DMS153 (cell line): ENCODE results near the gene ARFGEF3.
A peak's percentile ranks its signal among the peaks of the same experiment; 100 is the strongest.
"Not testable (repeated sequence)": the region's sequence is repeated elsewhere in the genome, so short reads cannot be mapped to it uniquely, and the experiment has no call there.

Experiments
- DNase-seq: peaks from one replicate; lab custom pipeline; 2025; lab: John Stamatoyannopoulos, UW

Gene ARFGEF3

DNA sequence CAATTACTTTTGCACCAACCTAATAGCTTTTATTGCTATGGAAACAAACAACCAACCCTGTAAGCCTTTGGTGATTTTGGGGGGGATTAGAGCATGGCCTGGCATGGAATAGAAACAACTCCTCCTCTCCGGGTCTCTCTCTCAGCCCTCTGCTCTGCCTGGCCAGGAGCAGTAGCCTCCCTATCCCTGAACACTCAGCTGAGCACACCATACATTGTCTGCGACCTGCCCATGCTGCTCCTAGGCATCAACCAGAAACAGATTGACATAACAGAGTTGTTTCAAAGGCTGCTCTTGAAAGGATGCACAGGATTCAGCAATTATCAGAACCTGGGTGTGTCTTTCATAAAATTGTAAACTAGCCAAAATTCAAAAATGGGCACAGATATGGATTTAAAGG is 186.1 kb downstream of the ARFGEF3 start:
- no peak for DNase-seq

DNA sequence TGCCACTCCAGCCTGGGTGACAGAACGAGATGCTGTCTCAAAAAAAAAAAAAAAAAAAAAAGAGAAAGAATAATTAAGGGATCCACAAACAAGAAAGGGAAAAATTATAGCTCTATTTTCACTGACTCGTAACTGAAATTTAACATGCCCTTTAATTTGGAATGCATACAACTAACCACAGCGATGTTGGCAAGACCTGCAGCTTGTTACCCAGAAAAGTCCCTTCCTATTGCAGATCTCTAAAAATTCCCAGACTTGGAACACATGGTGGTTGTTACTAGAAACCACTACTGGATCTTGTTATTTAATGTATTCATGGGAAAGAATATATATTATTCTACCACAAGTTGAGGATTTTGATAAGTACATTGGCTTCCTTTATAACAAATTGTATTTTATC is 188.2 kb downstream of the ARFGEF3 start:
- DNase-seq, result no peak

DNA sequence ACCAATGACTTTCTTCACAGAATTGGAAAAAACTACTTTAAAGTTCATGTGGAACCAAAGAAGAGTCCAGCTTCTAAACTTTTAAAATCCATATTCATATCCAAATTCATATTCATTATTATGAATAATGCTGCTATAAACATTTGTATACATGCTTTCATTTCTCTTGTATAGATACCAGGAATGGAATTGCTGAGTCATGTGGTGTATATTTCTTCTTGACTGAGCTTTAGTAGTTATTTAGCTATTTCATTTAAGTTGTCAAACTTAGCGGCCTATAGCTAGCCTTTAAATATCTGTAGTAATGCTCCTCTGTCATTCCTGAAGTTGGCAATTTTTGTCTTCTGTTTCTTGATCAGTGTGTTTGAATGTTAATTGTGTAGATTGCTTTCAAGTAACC is 196.2 kb downstream of the ARFGEF3 start:
- no peak for DNase-seq

DNA sequence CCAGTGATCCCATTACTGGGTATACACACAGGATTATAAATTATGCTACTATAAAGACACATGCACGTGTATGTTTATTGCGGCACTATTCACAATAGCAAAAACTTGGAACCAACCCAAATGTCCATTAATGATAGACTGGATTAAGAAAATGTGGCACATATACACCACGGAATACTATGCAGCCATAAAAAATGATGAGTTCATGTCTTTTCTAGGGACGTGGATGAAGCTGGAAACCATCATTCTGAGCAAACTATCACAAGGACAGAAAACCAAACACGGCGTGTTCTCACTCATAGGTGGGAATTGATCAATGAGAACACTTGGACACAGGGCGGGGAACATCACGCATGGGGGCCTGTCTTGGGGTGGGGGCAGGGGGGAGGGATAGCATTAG is 206.9 kb downstream of the ARFGEF3 start:
- not testable (repeated sequence) for DNase-seq

DNA sequence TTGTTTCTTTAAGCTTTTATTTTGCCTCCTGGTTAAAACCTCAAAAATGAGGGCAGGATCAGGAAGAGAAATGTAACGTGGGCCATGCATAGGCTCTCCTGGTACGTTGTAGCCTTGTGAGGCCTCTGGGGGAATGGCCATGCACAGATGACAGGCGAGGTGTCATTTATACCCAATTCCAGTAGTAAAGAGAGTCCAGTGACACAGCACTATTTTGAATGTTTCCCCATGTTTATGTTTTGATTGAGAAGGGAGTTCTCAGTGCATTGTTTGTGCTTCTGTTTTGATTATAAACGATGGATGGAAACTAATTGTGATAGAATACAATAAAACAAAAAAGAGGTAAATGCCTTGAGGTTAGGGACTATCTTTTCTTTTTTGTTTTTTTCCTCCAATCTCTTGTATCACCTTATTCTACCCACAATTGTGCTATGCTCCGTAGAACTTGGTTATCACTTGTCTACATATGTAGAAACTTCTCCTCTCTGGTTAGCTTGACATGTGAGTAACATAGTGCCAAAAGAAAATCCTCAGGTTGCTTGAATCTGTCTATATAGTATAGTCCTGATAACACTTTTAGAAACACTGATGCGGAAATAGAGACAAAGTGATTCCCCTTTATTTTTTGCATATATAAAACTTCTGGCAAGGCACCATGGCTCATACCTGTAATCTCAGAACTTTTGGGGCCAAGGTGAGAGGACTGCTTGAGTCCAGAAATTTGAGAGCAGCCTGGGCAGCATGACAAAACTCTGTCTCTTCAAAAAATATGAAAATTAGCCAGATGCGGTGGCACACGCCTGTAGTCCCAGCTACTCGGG is 209.1 kb downstream of the ARFGEF3 start:
- DNase-seq, result no peak

DNA sequence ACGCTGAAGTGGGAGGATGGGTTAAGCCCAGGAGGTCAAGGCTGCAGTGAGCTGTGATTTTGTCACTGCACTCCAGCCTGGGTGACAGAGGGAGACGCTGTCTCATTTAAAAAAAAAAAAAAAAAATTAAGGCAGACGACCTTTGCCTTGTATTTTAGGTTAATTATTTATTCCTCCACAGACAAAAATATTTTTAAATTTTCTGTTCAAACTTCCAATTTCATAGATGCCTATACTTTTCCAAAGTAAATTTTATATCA is 209.6 kb downstream of the ARFGEF3 start:
- DNase-seq, result no peak

DNA sequence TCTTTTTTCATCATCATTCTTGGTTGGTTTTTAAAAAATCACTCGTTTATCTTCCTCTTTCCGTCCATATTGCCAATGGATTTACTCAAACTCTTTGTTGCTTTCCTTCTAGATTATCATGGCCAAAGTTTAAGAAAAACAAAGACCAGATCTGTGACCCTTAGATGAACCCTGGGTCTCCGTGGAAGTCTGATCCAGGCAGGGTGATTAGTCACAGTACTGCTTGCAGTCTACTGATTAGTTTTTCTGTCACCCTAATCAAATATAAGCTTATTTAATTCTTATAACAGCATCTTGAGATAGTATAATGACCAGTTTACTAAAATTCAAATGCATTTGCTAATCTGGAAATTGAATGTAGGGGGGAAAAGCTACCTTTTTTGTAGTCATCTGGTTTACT is 210.0 kb downstream of the ARFGEF3 start:
- no peak for DNase-seq

DNA sequence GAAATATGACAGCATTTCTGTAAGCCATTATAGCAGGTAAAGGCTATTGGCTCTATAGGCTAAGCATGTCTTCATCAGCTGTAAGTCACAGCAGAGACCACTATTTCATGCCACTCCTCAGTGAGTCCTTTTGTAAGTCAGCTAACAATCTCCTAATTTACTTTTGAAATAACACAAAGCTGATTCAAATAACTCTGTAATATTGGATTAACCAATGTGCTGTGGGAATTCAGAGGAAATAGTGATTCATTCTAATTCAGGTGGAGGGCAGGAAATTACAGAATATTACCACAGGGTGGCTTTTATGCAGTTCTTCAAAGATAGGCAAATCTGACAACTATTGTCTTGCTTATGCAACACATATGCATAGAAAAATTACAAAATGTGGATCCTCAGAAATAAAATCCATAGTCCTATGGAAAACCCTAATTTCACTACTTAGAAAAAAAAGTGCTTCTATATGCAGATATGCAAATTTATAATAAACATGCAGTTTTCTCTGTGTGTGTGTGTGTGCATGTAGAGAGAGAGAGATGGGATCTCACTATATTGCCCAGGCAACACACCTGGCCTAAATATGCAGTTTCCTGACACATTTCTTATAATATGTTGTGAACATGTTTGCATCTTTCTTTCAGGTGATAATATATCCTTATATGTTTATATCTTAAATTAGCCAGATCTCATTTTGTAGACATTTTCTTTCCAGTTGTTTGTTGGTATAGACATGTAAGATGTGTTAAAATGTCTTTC is 211.1 kb downstream of the ARFGEF3 start:
- no peak for DNase-seq

DNA sequence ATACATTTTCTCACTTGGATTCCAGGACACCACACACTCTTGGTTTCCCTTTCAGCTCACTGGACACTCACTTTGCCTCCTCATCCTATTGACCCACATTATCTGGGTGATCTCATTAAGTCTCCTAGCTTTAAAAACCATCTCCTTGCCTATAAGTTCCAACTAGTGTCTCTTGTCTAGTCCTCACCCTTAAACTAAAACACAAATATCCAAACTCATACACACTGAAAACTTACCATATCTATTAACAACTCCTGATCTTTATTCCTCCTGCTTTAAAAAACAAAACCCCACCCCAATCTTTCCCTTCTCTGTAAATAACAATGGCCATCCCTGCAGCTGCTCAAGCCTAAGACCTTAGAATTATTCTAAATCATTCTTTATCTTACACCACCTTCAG is 212.5 kb downstream of the ARFGEF3 start:
- no peak for DNase-seq

DNA sequence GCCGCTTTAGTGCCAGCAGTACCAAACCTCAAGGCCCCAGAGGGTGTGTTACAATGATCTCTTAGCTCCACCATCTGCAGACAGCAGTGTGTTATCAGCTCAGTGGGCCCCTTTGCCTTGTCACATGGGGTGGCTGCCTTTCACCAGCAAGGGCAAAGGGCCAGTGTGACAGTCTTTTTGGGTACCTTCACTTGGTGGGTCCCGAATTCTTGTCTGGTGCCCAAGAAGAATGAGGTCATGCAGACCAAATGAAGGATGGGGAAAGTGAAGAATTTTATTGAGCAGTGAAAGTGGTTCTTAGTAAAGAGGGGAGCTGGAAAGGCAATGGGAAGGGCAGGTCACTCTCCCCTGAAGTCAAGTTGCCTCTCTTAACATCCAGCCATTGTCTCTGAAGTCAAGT is 213.1 kb downstream of the ARFGEF3 start:
- no peak for DNase-seq

DNA sequence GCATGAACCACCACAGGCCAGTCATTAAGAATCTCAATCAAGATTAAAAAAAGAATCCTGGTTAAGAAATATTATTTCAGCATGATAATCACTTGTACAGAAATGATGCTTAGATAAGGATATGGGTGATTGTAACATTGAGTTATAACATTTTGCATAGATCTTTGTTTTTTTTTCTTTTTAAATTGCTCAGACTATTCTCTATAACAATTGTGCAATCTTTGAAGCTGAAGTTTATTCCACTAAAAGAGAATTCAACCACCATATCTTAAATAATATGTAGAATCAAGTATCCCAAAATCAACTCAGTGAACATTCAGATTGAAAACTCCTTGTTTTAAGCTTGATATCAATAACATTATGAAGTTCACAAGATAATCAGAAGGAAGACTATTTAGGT is 215.3 kb downstream of the ARFGEF3 start:
- DNase-seq, result no peak

DNA sequence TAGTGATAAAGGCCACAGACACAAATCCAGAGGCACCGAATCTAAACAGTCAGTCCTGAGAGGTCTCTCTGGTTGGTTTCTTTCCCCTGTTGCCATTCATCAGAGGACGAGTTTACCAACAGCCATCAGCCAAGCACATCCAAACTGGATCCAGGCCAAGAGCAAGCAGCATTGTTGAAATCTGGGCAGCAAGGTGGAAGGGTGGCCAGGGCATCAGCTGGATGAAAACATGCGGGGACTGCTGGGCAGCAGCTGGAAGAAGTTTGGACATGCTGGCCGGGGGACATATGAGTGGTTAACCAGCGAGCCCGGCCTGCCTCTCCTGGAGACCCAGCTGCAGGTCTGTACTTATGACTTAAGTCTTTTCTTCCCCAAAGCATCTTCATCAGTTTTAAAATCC is 216.1 kb downstream of the ARFGEF3 start, which contains the start of gene SMIM28:
Gene SMIM28 (plus strand): TSS at position 62 of the 400 bp plus-strand sequence. CDS start 168 bp downstream, at position 230.
- peak; percentile 38 for DNase-seq

DNA sequence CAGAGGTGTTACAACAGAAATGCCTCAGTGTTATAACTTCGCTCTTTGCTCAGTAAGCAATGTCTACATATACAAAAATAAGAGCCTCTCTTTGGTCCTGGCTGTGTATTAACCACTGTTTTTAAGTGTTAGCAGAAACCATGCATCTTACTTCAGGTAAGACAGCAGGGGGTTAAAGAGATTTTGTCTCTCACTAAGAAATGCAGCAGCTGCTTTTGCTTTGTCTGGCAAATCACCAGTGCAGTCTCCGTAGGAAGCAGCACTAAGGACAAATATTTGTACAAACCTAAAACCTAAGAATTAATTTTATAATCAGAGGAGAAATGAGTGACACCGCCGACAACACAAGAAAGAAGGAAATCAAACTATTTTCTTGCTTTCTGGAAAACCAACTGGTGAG is 216.7 kb downstream of the ARFGEF3 start:
- no peak for DNase-seq

DNA sequence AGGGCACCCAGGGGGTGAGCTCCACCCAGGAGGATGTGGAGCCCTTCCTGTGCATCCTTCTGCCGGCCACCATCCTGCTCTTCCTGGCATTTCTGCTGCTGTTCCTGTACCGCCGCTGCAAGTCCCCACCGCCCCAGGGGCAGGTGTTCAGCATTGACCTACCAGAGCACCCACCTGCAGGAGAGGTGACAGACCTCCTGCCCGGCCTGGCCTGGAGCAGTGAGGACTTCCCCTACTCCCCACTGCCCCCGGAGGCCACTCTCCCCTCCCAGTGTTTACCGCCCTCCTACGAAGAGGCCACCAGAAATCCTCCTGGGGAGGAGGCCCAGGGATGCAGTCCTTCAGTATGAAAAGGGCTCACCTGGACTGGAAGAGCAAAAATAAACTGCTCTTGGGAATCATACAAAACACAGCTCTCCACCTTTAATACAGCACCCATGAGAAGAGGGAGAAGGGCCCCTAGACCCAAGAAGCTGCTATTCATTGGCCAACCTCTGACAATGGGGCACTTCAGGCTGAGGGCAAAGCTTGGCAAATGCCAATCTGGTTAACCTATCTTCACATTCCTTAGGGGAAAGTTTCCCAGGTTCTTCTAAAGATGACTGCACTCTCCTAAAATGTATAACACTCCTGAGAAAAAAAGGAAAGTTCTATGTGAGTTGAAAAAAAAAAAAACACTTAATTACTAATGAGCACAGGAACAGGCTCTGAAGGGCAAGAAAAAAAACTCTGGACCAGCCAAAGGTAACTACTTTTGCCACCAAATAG is 220.9 kb downstream of the ARFGEF3 start:
- no peak for DNase-seq

DNA sequence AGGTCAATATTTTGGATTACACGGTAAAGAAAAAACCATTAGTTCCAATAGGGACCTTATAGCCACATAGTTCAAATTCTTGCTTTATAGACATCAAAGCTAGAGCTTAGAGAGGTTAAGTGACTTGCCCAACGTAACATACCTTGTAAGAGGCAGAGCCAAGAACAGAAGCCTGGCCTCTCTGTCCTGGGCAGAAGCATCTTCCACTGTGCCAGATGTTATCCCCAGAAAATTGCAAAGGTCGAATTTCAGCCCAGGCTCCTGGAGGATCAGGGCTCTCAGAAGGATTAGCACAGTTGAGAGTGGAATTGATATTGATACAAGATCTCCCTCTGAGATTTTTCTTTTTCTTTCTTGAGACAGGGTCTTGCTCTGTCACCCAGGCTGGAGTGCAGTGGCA is 222.0 kb downstream of the ARFGEF3 start:
- no peak for DNase-seq

DNA sequence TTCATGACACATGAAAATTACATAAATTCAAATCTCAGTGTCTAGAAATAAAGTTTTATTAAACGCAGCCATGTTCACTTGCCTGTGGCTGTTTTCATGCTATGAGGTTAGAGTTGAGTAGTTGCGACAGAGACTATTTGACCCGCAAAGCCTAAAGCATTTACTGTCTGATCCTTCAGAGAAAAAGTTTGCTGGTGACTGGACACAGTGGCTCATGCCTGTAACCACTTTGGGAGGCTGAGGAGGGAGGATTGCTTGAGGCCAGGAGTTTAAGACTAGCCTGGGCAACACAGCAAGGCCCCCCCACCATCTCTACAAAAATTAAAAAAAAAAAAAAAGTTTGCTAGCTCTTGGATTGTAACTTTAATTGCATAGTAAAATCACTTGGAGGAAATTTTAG is 225.2 kb downstream of the ARFGEF3 start:
- DNase-seq, result no peak

DNA sequence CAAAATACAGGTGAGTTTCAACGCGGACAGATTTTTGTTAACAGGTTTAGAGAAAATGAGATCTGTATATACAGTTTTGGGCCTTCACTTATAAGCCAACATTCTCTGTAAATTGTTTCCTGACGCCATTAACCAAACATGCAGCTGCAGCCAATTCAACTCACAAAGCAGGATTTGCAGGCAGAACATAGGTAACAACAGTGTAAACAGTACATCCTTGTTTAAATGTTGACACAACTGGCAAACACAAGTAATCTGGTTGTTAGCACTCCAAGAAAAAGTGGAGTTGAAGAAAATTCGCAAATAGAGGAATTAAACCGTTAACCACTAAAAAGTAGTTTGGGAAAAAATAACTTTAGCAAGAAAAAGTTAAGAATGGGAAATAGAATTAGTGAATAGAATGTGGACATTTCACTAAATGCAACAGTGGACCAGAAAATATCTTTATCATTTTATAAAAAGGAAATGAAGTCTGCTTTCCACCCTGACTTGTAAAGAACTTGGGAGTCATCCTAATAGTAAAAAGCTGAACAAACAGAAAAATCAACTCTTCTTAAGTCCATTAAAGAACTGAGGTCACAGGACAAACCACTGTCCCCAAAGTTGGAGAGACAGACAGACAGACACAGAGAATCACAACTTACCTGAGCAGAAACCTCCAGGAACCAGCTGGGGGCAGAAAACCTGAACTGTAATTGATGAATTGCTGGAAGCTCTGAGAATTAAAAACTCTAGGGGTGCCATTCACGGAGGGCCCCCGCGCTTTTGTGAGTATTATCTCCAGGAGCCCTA is 226.0 kb downstream of the ARFGEF3 start:
- peak; percentile 91 for DNase-seq

DNA sequence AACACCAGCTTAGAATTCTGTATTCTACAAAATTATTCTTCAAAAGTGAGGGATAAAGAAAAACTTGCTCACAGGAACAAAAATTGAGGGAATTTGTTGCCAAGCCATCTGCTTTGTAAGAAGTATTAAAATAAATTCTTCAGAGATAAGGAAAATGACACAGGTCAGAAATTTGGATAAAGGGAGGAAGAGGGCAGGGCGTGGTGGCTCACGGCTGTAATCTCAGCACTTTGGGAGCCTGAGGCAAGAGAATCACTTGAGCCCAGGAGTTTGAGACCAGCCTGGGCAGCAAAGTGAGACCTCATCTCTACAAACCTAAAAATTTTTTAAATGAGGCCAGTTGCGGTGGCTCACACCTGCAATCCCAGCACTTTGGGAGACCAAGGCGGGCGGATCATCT is 227.8 kb downstream of the ARFGEF3 start:
- DNase-seq, result no peak
